ENCODE data around the gene UCK2. TPM values are rescaled to one million over a fixed set of nuclear protein-coding genes. Genes with fewer than 3 reads are reported as not detected.

Gene UCK2
- polyA plus RNA-seq, 2 of the 4 experiments (the other 2 are of a cell fraction): 72.4 to 98.9 TPM

- Histone ChIP-seq H3K9me3 (no peaks in the 10 kb centered on the region), H3K27ac (no peak overlapping the region), H3K4me3 (no peak overlapping the region), H3K4me2 (no peak overlapping the region), H3K4me1 (peaks cover 24% of the 10 kb centered on the region)
- CTCF ChIA-PET: interaction anchor here (0.6 to 1.9 kb wide), 5 partner anchors 10 to 22 kb away, joined by 3 to 6 read pairs (median 3); no protein-coding TSS in a partner anchor
- POLR2A ChIA-PET: no interaction called here
- ATAC-seq: no peak
- no peak for TF ChIP-seq MYC (IDR thresholded peaks at IDR 0.05; ENCODE audit: borderline replicate concordance, low read length)
- TF ChIP-seq BHLHE40 (IDR thresholded peaks at IDR 0.05; ENCODE audit: low read depth, low read length): no peak
- no peak for TF ChIP-seq ZFP36 (IDR thresholded peaks at IDR 0.05; ENCODE audit: borderline replicate concordance, partially characterized antibody)
- TF ChIP-seq NFE2L2 (conservative IDR thresholded peaks at IDR 0.05; ENCODE audit: low read length): no peak
- TF ChIP-seq JUN (IDR thresholded peaks at IDR 0.05): no peak
- TF ChIP-seq JUNB (IDR thresholded peaks at IDR 0.05): no peak
- no peak for TF ChIP-seq BCL3 (IDR thresholded peaks at IDR 0.05)
- no peak for TF ChIP-seq CBX8 (IDR thresholded peaks at IDR 0.05)
- TF ChIP-seq EP300 (IDR thresholded peaks at IDR 0.05): no peak
- no peak for TF ChIP-seq PHF8 (IDR thresholded peaks at IDR 0.05; ENCODE audit: borderline replicate concordance, low read depth)
- TF ChIP-seq RNF2 (IDR thresholded peaks at IDR 0.05; ENCODE audit: borderline replicate concordance, low read depth): no peak
- 90% methylated on average over 5 of the region's 5 CpGs for WGBS (ENCODE audit: missing lambda C conversion rate)
- no peak for FAIRE-seq
- DNase-seq (ENCODE audit: low read depth in 1 of 2, low spot score in 1 of 2): no peak
Measured at GRCh38 chr1:165861911-165862310, 34.5 kb downstream of the UCK2 start.

GRCh38 chr1:165862448-165862847 lies 35.0 kb downstream of the UCK2 start:
- Histone ChIP-seq H3K9me3 (no peaks in the 10 kb centered on the region), H3K4me3 (no peak overlapping the region), H3K4me1 (peaks cover 18% of the 10 kb centered on the region), H3K4me2 (no peak overlapping the region), H3K27ac (no peak overlapping the region)
- TF ChIP-seq PBX3 (IDR thresholded peaks at IDR 0.05) (no peak), REST (IDR thresholded peaks at IDR 0.05) (no peak), MAX (IDR thresholded peaks at IDR 0.05) (no peak), FOXS1 (CRISPR knock-in tag; IDR thresholded peaks at IDR 0.05) (no peak), RAD21 (conservative IDR thresholded peaks at IDR 0.05 in 1 of 2, IDR thresholded peaks at IDR 0.05 in 1 of 2) (no peak), POLR2AphosphoS2 (conservative IDR thresholded peaks at IDR 0.05; ENCODE audit: low read length) (no peak), NFE2L2 (conservative IDR thresholded peaks at IDR 0.05; ENCODE audit: low read length) (no peak), FOSB (CRISPR knock-in tag; IDR thresholded peaks at IDR 0.05) (no peak), SMC3 (IDR thresholded peaks at IDR 0.05) (no peak), CHD4 (IDR thresholded peaks at IDR 0.05; ENCODE audit: borderline replicate concordance) (no peak), JUN (IDR thresholded peaks at IDR 0.05) (no peak), NPAS2 (CRISPR knock-in tag; IDR thresholded peaks at IDR 0.05; ENCODE audit: borderline replicate concordance) (no peak), POLR2A (IDR thresholded peaks at IDR 0.05; ENCODE audit: low read length) (no peak), PHF8 (IDR thresholded peaks at IDR 0.05; ENCODE audit: borderline replicate concordance, low read depth) (no peak), ZC3H11A (IDR thresholded peaks at IDR 0.05) (no peak), RARB (CRISPR knock-in tag; IDR thresholded peaks at IDR 0.05) (no peak), ATOH8 (CRISPR knock-in tag; IDR thresholded peaks at IDR 0.05; ENCODE audit: low read depth) (no peak), RNF2 (IDR thresholded peaks at IDR 0.05; ENCODE audit: borderline replicate concordance, low read depth) (no peak), CBX2 (IDR thresholded peaks at IDR 0.05; ENCODE audit: borderline replicate concordance, low read depth) (no peak)
- POLR2A ChIA-PET: no interaction called here
- 88% methylated on average over 5 of the region's 5 CpGs for WGBS (ENCODE audit: missing lambda C conversion rate)
- CTCF ChIA-PET: interaction anchor here (0.6 to 1.9 kb wide), 4 partner anchors 9 to 51 kb away, joined by 3 to 6 read pairs (median 4); no protein-coding TSS in a partner anchor
- no peak for ATAC-seq
- no peak for FAIRE-seq
- no peak for DNase-seq (ENCODE audit: low read depth in 1 of 2, low spot score in 1 of 2)

Measured in A549 (cell line).